Pons (tissue), 1 donor: ENCODE data around the gene LTBP1.
"Not testable (repeated sequence)": the region's sequence is repeated elsewhere in the genome, so short reads cannot be mapped to it uniquely, and the experiment has no call there.

ENCODE experiments used
- DNase-seq: peaks from one replicate; pipeline ENCODE4 v3.0.0-alpha.2; 2016; ENCODE audit warnings: low spot score

LTBP1 gene

GRCh38 chr2:32946314-32947075 is at the start of gene LTBP1:
LTBP1 (plus strand) TSS chr2:32946953; CDS start chr2:32947325, 372 bp downstream.
- DNase-seq: peak; percentile 59

- no peak for DNase-seq
Measured at GRCh38 chr2:32900246-32900973, 46.3 kb upstream of the LTBP1 start.

GRCh38 chr2:32901313-32901712 is 45.4 kb upstream of the LTBP1 start:
- DNase-seq: no peak

GRCh38 chr2:32902174-32902573 is 44.6 kb upstream of the LTBP1 start:
- DNase-seq: no peak

- DNase-seq: no peak
Measured at GRCh38 chr2:32902986-32903385, 43.8 kb upstream of the LTBP1 start.

- DNase-seq: no peak
Measured at GRCh38 chr2:32904074-32904473, 42.7 kb upstream of the LTBP1 start.

GRCh38 chr2:32904751-32905150 is 42.0 kb upstream of the LTBP1 start:
- no peak for DNase-seq

- DNase-seq: no peak
Measured at GRCh38 chr2:32905270-32905669, 41.5 kb upstream of the LTBP1 start.

- no peak for DNase-seq
Measured at GRCh38 chr2:32910883-32911598, 35.7 kb upstream of the LTBP1 start.

- no peak for DNase-seq
Measured at GRCh38 chr2:32915694-32916093, 31.1 kb upstream of the LTBP1 start.

- no peak for DNase-seq
Measured at GRCh38 chr2:32918774-32919173, 28.0 kb upstream of the LTBP1 start.

GRCh38 chr2:32919901-32920300 is 26.9 kb upstream of the LTBP1 start:
- not testable (repeated sequence) for DNase-seq

- not testable (repeated sequence) for DNase-seq
Measured at GRCh38 chr2:32921486-32921885, 25.3 kb upstream of the LTBP1 start.

- no peak for DNase-seq
Measured at GRCh38 chr2:32922501-32922900, 24.3 kb upstream of the LTBP1 start.

GRCh38 chr2:32923109-32923508 is 23.6 kb upstream of the LTBP1 start:
- no peak for DNase-seq

- no peak for DNase-seq
Measured at GRCh38 chr2:32925283-32925815, 21.4 kb upstream of the LTBP1 start.

GRCh38 chr2:32925976-32926707 is 20.6 kb upstream of the LTBP1 start:
- no peak for DNase-seq

- DNase-seq: peak; percentile 91
Measured at GRCh38 chr2:32926708-32927084, 20.1 kb upstream of the LTBP1 start.

GRCh38 chr2:32930436-32930835 is 16.3 kb upstream of the LTBP1 start:
- DNase-seq: no peak

GRCh38 chr2:32931519-32931918 is 15.2 kb upstream of the LTBP1 start:
- no peak for DNase-seq

GRCh38 chr2:32931945-32932709 is 14.6 kb upstream of the LTBP1 start:
- no peak for DNase-seq
